MM.1S (cell line): ENCODE results near the gene SLC25A31.

Source experiments
- DNase-seq: peaks from one replicate; pipeline ENCODE4 v3.0.0-alpha.2; 2015
- H2AFZ ChIP-seq: fragments of 300-600 bp; sonication (generic); 2 replicates; pipeline ENCODE4 v1.6.0; 2016; ENCODE audit warnings: antibody characterized with exemption, low read length
- H3F3A ChIP-seq: fragments of 300-600 bp; sonication (generic); 2 replicates; pipeline ENCODE4 v1.6.1; 2016; ENCODE audit warnings: mild to moderate bottlenecking, antibody characterized with exemption, low read length, moderate library complexity, mixed read lengths; ENCODE audit not compliant: insufficient read depth
- H3K27ac ChIP-seq: fragments of 300-600 bp; sonication (generic); 2 replicates; pipeline ENCODE4 v1.5.1; 2016; ENCODE audit warnings: mild to moderate bottlenecking, low read length
- H3K27me3 ChIP-seq: fragments of 300-600 bp; sonication (generic); replicated peaks from 2 replicates; pipeline ENCODE4 v1.6.0; 2016; ENCODE audit warnings: low read length; ENCODE audit not compliant: insufficient read depth
- H3K36me3 ChIP-seq: fragments of 300-600 bp; sonication (generic); replicated peaks from 2 replicates; pipeline ENCODE4 v1.6.1; 2016; ENCODE audit warnings: mild to moderate bottlenecking, low read length, mixed read lengths; ENCODE audit not compliant: insufficient read depth
- H3K4me1 ChIP-seq: fragments of 300-600 bp; sonication (generic); 2 replicates; pipeline ENCODE4 v1.6.1; 2016; ENCODE audit warnings: low read length, mixed read lengths
- H3K4me2 ChIP-seq: fragments of 300-600 bp; sonication (generic); 2 replicates; pipeline ENCODE4 v1.6.0; 2016; ENCODE audit warnings: low read depth, low read length
- H3K4me3 ChIP-seq: fragments of 300-600 bp; sonication (generic); 2 replicates; pipeline ENCODE4 v1.5.1; 2016; ENCODE audit warnings: low read length, mixed read lengths
- H3K79me2 ChIP-seq: fragments of 300-600 bp; sonication (generic); 2 replicates; pipeline ENCODE4 v1.6.1; 2016; ENCODE audit warnings: mixed run types, low read length, mixed read lengths
- H3K9ac ChIP-seq: fragments of 300-600 bp; sonication (generic); 2 replicates; pipeline ENCODE4 v1.6.1; 2016; ENCODE audit warnings: low read length, mixed read lengths
- H3K9me2 ChIP-seq: fragments of 300-600 bp; sonication (generic); replicated peaks from 2 replicates; pipeline ENCODE4 v1.6.1; 2016; ENCODE audit warnings: mild to moderate bottlenecking, low read length, mixed read lengths; ENCODE audit not compliant: insufficient read depth
- H3K9me3 ChIP-seq: fragments of 300-600 bp; sonication (generic); replicated peaks from 2 replicates; pipeline ENCODE4 v1.6.1; 2016; ENCODE audit warnings: mild to moderate bottlenecking, low read length, mixed read lengths; ENCODE audit not compliant: insufficient read depth
- H4K20me1 ChIP-seq: fragments of 300-600 bp; sonication (generic); 2 replicates; pipeline ENCODE4 v1.6.1; 2016; ENCODE audit warnings: mild to moderate bottlenecking, low read length, moderate library complexity, mixed read lengths; ENCODE audit not compliant: insufficient read depth
- EZH2 ChIP-seq: fragments of 300-600 bp; sonication (generic); optimal IDR thresholded peaks from 2 replicates; pipeline ENCODE3; 2017; ENCODE audit warnings: low read depth, mild to moderate bottlenecking, antibody characterized with exemption, low read length, mixed read lengths
- EZH2phosphoT487 ChIP-seq: fragments of 300-600 bp; sonication (generic); IDR thresholded peaks from 2 replicates; pipeline ENCODE4 v1.6.1; 2018; ENCODE audit warnings: antibody characterized with exemption, low read length
- TF ChIP-seq, protein P1 (sequence below): fragments of 300-600 bp; sonication (generic); IDR thresholded peaks from 2 replicates; pipeline ENCODE4 v1.5.1; 2016; ENCODE audit warnings: antibody characterized with exemption, low read length, mixed read lengths

SLC25A31 gene

DNA sequence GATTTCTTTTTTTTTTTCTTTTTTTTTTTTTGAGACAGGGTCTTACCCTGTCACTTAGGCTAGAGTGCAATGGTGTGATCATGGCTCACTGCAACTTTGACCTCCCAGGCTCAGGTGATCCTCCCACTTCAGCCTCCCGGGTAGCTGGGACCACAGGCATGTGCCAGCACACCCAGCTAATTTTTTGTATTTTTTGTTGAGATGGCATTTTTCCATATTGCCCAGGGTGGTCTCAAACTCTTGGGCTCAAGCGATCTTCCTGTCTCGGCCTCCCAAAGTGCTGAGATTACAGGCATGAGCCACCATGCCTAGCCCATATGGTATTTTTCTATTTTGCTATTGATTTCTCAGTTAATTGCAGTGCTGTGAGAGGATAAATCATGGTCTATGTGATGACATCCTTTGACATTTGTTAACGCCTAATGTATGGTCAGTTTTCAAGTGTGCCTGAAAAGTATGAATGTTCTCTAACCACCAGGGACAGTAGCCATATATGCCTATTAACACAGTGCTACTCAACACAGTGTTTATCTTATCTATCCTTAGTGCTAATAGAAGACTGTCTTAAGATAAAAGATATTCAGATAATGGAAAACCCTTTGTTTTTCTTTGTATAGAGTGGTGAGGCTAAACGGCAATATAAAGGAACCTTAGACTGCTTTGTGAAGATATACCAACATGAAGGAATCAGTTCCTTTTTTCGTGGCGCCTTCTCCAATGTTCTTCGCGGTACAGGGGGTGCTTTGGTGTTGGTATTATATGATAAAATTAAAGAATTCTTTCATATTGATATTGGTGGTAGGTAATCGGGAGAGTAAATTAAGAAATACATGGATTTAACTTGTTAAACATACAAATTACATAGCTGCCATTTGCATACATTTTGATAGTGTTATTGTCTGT lies 42.8 kb downstream of the SLC25A31 start:
- Histone ChIP-seq H2AFZ (no peak overlapping the region), H4K20me1 (no peaks in the 10 kb centered on the region), H3K4me1 (peaks cover 30% of the 10 kb centered on the region), H3K4me2 (no peak overlapping the region), H3K79me2 (no peaks in the 10 kb centered on the region), H3K9me2 (no peaks in the 10 kb centered on the region), H3K4me3 (no peak overlapping the region), H3K9ac (no peak overlapping the region), H3K27ac (no peak overlapping the region), H3K36me3 (no peaks in the 10 kb centered on the region), H3K9me3 (no peaks in the 10 kb centered on the region), H3K27me3 (no peaks in the 10 kb centered on the region), H3F3A (peaks cover 29% of the 10 kb centered on the region)
- DNase-seq = no peak
- TF ChIP-seq EZH2phosphoT487 (no peak), EZH2 (no peak)
- TF ChIP-seq, protein P1, sequence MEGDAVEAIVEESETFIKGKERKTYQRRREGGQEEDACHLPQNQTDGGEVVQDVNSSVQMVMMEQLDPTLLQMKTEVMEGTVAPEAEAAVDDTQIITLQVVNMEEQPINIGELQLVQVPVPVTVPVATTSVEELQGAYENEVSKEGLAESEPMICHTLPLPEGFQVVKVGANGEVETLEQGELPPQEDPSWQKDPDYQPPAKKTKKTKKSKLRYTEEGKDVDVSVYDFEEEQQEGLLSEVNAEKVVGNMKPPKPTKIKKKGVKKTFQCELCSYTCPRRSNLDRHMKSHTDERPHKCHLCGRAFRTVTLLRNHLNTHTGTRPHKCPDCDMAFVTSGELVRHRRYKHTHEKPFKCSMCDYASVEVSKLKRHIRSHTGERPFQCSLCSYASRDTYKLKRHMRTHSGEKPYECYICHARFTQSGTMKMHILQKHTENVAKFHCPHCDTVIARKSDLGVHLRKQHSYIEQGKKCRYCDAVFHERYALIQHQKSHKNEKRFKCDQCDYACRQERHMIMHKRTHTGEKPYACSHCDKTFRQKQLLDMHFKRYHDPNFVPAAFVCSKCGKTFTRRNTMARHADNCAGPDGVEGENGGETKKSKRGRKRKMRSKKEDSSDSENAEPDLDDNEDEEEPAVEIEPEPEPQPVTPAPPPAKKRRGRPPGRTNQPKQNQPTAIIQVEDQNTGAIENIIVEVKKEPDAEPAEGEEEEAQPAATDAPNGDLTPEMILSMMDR = no peak

DNA sequence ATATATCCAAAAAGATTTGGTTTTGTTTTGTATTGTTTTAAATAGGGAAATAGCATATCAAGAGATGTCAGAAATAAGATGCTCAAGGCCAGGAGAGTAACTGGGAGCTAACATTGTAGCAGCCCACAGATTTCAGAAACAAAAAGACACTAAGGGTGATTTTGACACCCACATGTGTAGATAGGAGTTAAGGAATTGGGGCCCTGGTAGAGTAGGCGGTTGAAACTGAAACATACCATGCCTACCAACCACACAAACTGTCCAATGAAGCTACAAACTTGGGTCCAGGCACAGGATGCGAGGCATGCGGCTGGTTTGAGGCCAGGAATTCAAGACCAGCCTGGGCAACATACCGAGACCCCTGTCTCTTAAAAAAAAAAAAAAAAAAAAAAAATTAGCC lies 45.6 kb downstream of the SLC25A31 start:
- no peaks in the 10 kb centered on the region for H3K9me3 ChIP-seq
- TF ChIP-seq EZH2 = no peak
- no peak for TF ChIP-seq EZH2phosphoT487
- TF ChIP-seq, protein P1 = no peak
- no peak overlapping the region for H2AFZ ChIP-seq
- no peak overlapping the region for H3K4me3 ChIP-seq
- H3K4me1 ChIP-seq = peaks cover 39% of the 10 kb centered on the region
- no peaks in the 10 kb centered on the region for H3K27me3 ChIP-seq
- H3K9me2 ChIP-seq = no peaks in the 10 kb centered on the region
- H3F3A ChIP-seq = peaks cover 38% of the 10 kb centered on the region
- H3K4me2 ChIP-seq = peak overlapping the region; percentile 39; the same call in 1 of the 2 replicates
- no peaks in the 10 kb centered on the region for H4K20me1 ChIP-seq
- H3K36me3 ChIP-seq = no peaks in the 10 kb centered on the region
- DNase-seq = peak; percentile 93
- no peak overlapping the region for H3K9ac ChIP-seq
- no peaks in the 10 kb centered on the region for H3K79me2 ChIP-seq
- peak overlapping the region; percentile 59; the same call in 1 of the 2 replicates for H3K27ac ChIP-seq

DNA sequence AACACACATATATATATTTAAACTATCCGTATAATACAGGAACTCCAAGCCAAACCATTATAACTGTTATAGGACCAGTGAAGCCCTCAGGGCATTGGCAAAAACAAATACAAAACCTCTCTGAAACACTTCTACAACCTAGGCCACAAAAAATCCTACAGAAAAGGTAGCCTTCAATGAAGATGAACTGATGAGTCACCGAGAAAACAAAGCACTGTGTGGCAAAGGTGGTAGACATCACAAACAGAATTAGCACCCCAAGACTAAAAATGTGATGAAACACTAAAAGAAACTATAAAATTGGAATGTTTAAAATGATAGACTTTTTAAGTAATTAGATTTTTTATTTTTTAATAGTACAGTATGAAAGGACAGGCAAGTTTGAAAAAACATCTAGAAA lies 46.4 kb downstream of the SLC25A31 start:
- H4K20me1 ChIP-seq = no peaks in the 10 kb centered on the region
- H3K36me3 ChIP-seq = no peaks in the 10 kb centered on the region
- no peaks in the 10 kb centered on the region for H3K9me3 ChIP-seq
- no peak overlapping the region for H3K9ac ChIP-seq
- peak overlapping the region; percentile 59; the same call in 1 of the 2 replicates for H3K27ac ChIP-seq
- H3F3A ChIP-seq = peaks cover 38% of the 10 kb centered on the region
- peaks cover 39% of the 10 kb centered on the region for H3K4me1 ChIP-seq
- no peaks in the 10 kb centered on the region for H3K79me2 ChIP-seq
- no peak overlapping the region for H3K4me3 ChIP-seq
- DNase-seq = peak; percentile 36
- no peak overlapping the region for H2AFZ ChIP-seq
- no peak overlapping the region for H3K4me2 ChIP-seq
- TF ChIP-seq, protein P1 = no peak
- TF ChIP-seq EZH2phosphoT487 (no peak), EZH2 (no peak)
- no peaks in the 10 kb centered on the region for H3K9me2 ChIP-seq
- H3K27me3 ChIP-seq = no peaks in the 10 kb centered on the region
